HG02885 (cell line): ENCODE data around the gene RHOB.
"Not testable (repeated sequence)": the region's sequence is repeated elsewhere in the genome, so short reads cannot be mapped to it uniquely, and the experiment has no call there.

Experiments
- ATAC-seq: cut with Tn5 transposase; IDR thresholded peaks from one replicate; pipeline ENCODE4 v1.9.1; 2021; ENCODE audit warnings: mild to moderate bottlenecking; ENCODE audit not compliant: unreplicated experiment, poor library complexity

Gene RHOB

DNA sequence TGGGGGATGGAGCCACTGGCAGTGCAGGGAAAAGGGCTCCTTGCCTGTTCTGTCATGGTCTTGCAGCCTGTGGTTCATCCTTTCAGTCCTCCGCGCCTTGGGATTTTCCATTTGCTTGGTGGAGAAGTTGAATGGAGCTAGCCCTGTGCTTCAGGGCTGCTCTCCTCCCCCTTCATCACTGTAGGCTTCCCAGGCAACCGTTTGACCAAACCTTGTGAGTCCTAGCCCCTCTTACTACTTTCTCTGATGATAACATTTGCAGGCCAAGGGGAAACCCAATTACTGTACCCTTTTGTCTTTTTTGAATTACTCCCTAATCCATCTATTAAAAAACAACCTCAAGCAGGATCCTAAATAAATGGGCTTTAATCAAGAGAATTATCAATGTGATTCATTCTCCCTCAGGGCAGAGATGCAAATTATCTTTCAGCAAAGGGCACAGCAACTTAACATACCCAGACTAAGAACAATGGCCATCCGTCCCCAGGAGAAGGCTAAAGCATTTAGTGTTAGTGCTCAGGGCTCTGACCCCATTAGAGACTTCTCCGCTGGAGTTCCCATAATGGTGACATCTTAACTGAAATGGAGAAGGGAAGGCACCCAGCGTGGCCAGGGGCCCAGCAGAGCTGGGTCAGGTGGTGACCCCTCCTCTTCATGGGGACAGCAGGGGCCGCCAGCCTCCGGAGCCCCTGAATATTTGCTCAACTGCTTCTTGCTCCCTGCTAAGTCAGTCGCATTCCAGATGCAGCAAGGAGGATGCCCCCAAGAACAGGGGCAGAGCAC, 40.7 kb downstream of the RHOB start:
- no peak for ATAC-seq

DNA sequence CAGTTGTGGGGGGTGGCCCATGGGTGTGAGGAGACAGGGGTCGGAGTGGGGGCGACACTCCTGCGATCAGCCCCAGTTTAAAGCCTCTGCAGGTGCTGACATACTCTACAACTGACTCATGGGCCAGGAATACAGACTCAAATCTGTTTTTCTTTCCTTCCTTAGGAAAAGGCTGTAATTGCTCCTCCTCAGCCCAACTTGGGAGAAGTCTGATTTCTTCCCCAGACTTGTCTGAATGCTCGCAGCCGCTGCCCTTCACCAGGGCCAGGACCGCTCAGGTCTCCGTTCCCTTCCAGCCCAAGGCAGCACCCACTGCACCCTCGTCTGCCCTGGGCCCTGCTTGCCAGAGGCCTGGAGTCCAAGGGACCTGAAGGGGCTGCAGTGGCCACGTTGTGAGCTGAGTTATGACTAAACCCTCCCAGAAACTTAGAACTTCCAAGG, 41.3 kb downstream of the RHOB start:
- ATAC-seq = no peak

DNA sequence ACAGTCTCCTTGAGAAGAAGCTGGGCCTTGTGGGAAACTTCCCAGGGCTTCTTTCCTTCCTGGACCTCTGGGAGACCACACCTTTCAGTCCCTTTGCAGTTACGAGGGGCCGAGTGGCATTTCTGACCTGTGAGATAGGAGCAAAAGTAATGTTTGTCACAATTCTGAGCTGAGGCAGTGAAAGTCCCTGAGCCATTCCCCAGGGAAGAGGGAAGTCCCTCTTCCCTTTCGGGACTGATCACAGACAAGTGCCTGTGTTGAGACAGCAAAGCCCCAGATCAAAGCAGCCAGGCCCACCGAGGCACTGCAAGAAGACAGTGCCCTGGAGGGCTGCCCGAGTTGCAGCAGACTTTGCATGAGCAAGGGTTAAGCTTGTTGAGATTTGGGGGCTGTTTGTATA, 41.9 kb downstream of the RHOB start:
- ATAC-seq = no peak

DNA sequence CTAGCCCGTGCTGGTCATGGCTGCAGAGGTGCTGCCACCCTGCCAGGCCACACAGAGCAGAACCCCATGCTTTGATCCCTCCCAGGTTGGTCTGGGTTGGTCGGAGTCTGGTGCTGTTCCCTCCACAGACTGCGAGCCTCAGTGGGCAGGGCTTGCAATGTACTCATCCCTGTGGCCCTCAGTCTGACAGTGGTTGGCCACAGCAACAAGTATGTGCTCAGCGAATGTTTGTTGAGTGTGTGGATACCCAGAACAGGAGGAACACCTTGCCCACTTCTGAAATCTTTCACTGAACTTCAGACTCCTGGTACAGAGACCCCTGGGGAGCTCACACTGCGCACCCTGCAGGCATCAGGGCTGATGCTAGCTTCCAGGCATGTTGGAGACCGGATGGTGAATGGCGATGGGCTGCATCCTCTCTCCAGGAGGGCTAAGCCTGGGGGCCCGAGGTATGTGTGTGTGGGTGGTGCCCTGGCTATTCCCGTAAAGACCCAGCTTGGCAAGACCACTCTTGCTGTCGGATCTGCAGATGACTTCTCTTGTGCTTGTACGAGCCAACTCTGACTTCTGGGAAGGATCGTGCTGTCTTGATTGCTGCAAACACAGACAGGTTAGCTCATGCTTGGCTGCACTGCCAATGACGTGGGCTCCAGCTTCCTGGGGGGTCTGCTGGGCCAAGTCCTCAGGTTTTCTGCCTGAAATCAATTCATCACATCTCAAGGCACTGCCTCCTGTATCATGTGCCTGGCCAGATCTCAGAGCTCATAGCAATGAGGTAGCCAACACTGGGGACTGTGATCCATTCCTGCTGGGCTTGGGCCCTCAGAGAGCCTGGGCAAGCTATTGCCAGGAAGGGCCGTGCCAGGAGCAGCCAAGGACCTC, 43.7 kb downstream of the RHOB start:
- ATAC-seq = no peak

- no peak for ATAC-seq
Measured at GRCh38 chr2:20491739-20492531, 45.1 kb downstream of the RHOB start.

DNA sequence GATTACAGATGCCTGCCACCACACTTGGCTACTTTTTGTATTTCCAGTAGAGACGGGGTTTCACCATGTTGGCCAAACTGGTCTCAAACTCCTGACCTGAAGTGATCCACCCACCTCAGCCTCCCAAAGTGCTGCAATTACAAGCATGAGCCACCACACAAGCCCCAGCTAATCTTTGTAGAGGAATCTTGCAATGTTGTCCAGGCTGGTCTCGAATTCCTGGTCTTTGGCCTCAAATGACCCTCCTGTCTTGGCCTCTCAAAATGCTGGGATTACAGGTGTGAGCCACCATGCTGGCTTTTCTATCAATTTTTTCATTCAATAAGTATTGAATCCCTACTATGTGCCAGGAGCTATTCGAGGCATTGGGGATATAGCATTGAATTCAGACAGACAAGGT, 46.2 kb downstream of the RHOB start:
- ATAC-seq = not testable (repeated sequence)

DNA sequence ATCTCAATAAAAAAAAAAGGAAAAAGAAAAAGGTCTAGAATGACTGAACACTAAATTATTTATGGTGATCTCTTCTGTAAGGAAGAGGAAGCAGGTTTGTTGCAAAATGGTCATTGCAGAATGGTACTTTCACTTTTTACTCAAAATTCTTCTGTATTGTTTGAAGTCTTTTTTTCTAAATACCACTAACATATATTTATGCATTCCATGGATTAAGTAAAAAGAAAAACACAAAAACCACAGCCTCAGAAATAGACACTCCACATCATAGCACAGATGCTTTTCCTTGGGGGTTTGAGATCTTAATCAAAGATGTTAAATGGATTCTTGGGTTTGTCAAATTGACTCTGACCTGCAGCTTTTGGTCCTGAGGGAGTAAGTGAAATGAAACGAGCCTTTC, 47.4 kb downstream of the RHOB start:
- ATAC-seq = no peak

GRCh38 chr2:20496076-20496872, 49.4 kb downstream of the RHOB start:
- ATAC-seq = no peak

GRCh38 chr2:20496942-20497341, 50.1 kb downstream of the RHOB start:
- no peak for ATAC-seq
